OCI-LY3 (cell line): ENCODE data around the gene FADD.

Experiments used
- H2AFZ ChIP-seq: fragments of 200-600, 300-600 bp; shearing (Covaris generic); 2 replicates; pipeline ENCODE4 v1.6.0; 2014; ENCODE audit warnings: antibody characterized with exemption, low read depth, low read length
- H3K27ac ChIP-seq: fragments of 200-600, 300-600 bp; sonication (generic); 2 replicates; pipeline ENCODE4 v1.5.1; 2014; ENCODE audit warnings: mild to moderate bottlenecking, low read length, moderate library complexity, mixed read lengths
- H3K27me3 ChIP-seq: fragments of 200-600, 300-600 bp; sonication (generic); 2 replicates; pipeline ENCODE4 v1.6.1; 2014; ENCODE audit warnings: low read depth, low read length, mixed read lengths
- H3K36me3 ChIP-seq: fragments of 200-600, 300-600 bp; sonication (generic); replicated peaks from 2 replicates; pipeline ENCODE3; 2014; ENCODE audit warnings: low read depth, low read length, mixed read lengths
- H3K4me1 ChIP-seq: fragments of 300-600, 200-600 bp; sonication (generic); 2 replicates; pipeline ENCODE4 v1.6.1; 2014; ENCODE audit warnings: low read length, mixed read lengths
- H3K4me2 ChIP-seq: fragments of 200-600, 300-600 bp; sonication (generic); 2 replicates; pipeline ENCODE4 v1.6.1; 2014; ENCODE audit warnings: low read length, mixed read lengths
- H3K4me3 ChIP-seq: fragments of 300-600, 200-600 bp; sonication (generic); 2 replicates; pipeline ENCODE4 v1.5.1; 2014; ENCODE audit warnings: antibody characterized with exemption, mild to moderate bottlenecking, low read length, moderate library complexity
- H3K79me2 ChIP-seq: fragments of 300-600, 200-600 bp; shearing (Covaris generic); 2 replicates; pipeline ENCODE4 v1.6.1; 2014; ENCODE audit warnings: mild to moderate bottlenecking, low read length, mixed read lengths
- H3K9ac ChIP-seq: fragments of 300-600, 200-600 bp; shearing (Covaris generic); 2 replicates; pipeline ENCODE4 v1.6.0; 2014; ENCODE audit warnings: mild to moderate bottlenecking, low read length, moderate library complexity
- H3K9me3 ChIP-seq: fragments of 200-600, 300-600 bp; shearing (Covaris generic); 2 replicates; pipeline ENCODE4 v1.6.1; 2014; ENCODE audit warnings: low read length, mixed read lengths; ENCODE audit not compliant: insufficient read depth
- H4K20me1 ChIP-seq: fragments of 200-600, 300-600 bp; sonication (generic); 2 replicates; pipeline ENCODE4 v1.6.1; 2016; ENCODE audit warnings: low read length, mixed read lengths; ENCODE audit not compliant: insufficient read depth
- EZH2phosphoT487 ChIP-seq: fragments of 200-600 bp; shearing (Covaris generic); IDR thresholded peaks from 2 replicates; pipeline ENCODE4 v1.6.1; 2018; ENCODE audit warnings: antibody characterized with exemption, mixed run types, low read depth
- TF ChIP-seq, protein P1 (sequence below): fragments of 200-600, 300-600 bp; sonication (generic); IDR thresholded peaks from 2 replicates; pipeline ENCODE4 v1.5.1; 2014; ENCODE audit warnings: antibody characterized with exemption, low read length, low read depth

The FADD gene

DNA sequence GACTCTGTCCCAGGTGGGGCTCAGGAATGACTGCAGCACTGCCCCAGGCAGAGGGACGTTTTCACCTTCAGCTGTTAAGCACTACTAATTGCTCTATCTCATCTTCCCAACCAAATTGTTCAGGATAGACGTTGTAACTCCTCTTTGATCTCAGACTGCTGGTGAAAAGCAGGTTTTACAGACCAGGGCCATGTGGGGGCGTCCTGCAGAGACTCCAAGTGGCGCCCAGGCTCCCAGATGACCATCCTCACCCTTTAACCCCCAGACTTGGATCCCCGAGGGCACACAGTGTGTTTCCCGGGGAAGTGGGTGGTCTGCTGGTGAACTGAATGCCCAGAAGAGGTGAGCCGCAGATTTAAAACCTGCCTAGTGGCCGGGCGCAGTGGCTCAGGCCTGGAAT lies 23.9 kb downstream of the FADD start:
- no peaks in the 10 kb centered on the region for H3K36me3 ChIP-seq
- H3K27ac ChIP-seq = no peak overlapping the region
- TF ChIP-seq EZH2phosphoT487 = no peak
- TF ChIP-seq, protein P1, sequence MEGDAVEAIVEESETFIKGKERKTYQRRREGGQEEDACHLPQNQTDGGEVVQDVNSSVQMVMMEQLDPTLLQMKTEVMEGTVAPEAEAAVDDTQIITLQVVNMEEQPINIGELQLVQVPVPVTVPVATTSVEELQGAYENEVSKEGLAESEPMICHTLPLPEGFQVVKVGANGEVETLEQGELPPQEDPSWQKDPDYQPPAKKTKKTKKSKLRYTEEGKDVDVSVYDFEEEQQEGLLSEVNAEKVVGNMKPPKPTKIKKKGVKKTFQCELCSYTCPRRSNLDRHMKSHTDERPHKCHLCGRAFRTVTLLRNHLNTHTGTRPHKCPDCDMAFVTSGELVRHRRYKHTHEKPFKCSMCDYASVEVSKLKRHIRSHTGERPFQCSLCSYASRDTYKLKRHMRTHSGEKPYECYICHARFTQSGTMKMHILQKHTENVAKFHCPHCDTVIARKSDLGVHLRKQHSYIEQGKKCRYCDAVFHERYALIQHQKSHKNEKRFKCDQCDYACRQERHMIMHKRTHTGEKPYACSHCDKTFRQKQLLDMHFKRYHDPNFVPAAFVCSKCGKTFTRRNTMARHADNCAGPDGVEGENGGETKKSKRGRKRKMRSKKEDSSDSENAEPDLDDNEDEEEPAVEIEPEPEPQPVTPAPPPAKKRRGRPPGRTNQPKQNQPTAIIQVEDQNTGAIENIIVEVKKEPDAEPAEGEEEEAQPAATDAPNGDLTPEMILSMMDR = peak; percentile 61
- no peaks in the 10 kb centered on the region for H4K20me1 ChIP-seq
- no peaks in the 10 kb centered on the region for H3K4me1 ChIP-seq
- no peak overlapping the region for H2AFZ ChIP-seq
- H3K27me3 ChIP-seq = peaks cover 22% of the 10 kb centered on the region
- H3K4me2 ChIP-seq = no peak overlapping the region
- no peaks in the 10 kb centered on the region for H3K9me3 ChIP-seq
- no peaks in the 10 kb centered on the region for H3K79me2 ChIP-seq
- no peak overlapping the region for H3K9ac ChIP-seq
- no peak overlapping the region for H3K4me3 ChIP-seq

DNA sequence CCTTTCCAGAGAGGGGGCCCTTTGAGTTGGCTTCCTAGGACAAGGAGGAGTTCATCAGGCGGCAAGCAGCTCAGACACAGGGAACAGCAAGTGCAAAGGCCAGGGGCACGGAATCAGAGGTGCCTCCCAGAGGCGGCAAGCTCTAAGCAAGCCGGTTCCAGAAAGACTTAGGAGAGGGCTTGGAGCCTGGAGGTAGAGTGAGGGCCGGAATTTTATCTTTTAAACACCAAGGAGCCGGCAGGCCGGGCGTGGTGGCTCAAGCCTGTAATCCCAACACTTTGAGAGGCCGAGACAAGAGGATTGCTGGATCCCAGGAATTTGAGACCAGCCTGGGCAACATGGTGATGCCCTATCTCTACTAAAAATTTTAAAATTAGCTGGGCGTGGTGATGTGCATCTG lies 26.6 kb downstream of the FADD start:
- H3K27me3 ChIP-seq = peaks cover 9% of the 10 kb centered on the region; the same call in 1 of the 2 replicates
- no peaks in the 10 kb centered on the region for H3K36me3 ChIP-seq
- no peak overlapping the region for H3K27ac ChIP-seq
- H3K9ac ChIP-seq = no peak overlapping the region
- TF ChIP-seq, protein P1 = no peak
- TF ChIP-seq EZH2phosphoT487 = no peak
- no peak overlapping the region for H3K4me2 ChIP-seq
- H3K4me3 ChIP-seq = no peak overlapping the region
- no peaks in the 10 kb centered on the region for H3K79me2 ChIP-seq
- H3K9me3 ChIP-seq = no peaks in the 10 kb centered on the region
- no peaks in the 10 kb centered on the region for H4K20me1 ChIP-seq
- no peaks in the 10 kb centered on the region for H3K4me1 ChIP-seq
- H2AFZ ChIP-seq = no peak overlapping the region

DNA sequence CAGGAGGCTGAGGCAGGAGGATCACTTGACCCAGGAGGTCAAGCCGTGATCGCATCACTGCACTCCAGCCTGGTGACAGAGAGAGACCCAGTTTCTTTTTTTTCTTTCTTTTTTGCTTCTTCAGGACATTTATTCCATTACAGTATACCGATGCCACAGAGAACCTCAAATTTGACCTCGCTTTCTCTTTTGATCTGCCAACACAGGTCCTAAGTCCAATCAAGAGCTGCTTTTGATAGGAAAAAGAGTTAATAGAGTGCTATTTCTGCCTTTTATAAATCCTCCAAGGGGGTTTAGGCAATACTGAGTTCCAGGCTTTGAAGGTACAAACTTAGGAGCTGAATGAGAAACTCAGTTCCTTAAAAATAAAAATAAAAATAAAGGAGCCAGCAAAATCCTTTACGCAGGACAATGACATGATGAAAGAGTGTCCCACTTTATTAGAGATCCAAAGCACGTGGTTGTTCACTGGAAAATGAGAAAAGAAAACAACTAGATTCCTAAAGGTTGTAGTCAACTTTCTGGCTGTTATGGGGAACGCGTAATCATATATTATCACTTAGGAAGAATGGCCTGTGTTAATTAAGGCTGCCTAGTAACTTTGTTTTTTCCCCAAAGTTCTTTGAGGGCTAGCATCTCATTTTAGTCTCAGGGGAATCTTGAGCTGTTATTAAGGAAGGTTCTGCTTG lies 27.2 kb downstream of the FADD start:
- no peak for TF ChIP-seq EZH2phosphoT487
- TF ChIP-seq, protein P1 = no peak
- Histone ChIP-seq H3K9ac (no peak overlapping the region), H3K4me1 (no peaks in the 10 kb centered on the region), H2AFZ (no peak overlapping the region), H3K9me3 (no peaks in the 10 kb centered on the region), H3K27ac (no peak overlapping the region), H3K4me2 (no peak overlapping the region), H3K4me3 (no peak overlapping the region), H3K36me3 (no peaks in the 10 kb centered on the region), H3K27me3 (0 out of 2 replicates have a peak, but pooled peaks cover 5% of the 10 kb centered on the region), H3K79me2 (no peaks in the 10 kb centered on the region), H4K20me1 (no peaks in the 10 kb centered on the region)

DNA sequence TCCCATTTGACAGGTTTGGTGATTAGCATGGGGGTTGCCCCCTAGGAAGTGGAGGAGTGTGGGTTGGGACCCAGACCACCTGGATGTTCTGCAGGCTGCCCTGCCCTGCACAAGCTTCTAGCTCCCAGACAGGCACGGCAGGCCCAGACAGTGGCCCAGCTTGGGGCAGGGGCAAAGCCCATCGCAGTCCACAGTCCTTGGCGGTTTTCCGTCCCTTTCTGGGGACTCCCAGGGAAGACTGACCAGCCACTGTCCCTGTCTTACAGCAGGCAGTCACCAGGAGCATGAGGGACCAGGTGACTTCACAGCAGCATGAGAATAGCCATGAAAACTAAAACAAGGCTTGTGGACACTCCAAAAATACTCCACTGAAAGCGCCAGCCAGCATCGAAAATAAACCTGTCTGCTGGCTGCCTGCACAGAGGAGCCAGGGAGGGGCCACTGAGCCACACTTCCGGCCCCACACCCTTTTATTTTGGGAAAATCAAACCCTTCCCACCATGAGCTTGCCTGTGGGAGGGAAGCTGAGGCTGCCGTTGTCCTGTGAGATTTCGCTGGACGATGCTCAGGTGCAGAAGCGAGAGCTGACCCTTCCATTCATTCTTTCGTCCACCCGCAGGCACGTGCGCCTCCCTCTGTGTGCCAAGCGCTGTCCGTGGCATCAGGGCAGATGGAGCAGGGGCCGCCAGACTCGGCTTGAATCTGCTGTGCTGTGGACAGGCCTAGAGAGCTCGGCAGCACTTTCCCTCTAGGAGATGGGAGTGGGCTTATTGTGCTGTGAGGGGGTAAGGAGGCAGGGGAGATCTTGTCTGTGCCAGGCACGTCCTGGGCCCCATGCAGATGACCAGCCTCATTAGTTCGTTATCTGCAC lies 28.0 kb downstream of the FADD start:
- Histone ChIP-seq H3K27me3 (0 out of 2 replicates have a peak, but pooled peaks cover 5% of the 10 kb centered on the region), H3K9me3 (no peaks in the 10 kb centered on the region), H3K4me2 (no peak overlapping the region)

More for the DNA sequence above, 28.0 kb downstream of the FADD start:
- TF ChIP-seq, protein P1 = no peak
- TF ChIP-seq EZH2phosphoT487 = no peak
- Histone ChIP-seq H2AFZ (no peak overlapping the region), H3K79me2 (no peaks in the 10 kb centered on the region), H3K27ac (no peak overlapping the region), H3K9ac (no peak overlapping the region), H4K20me1 (no peaks in the 10 kb centered on the region), H3K36me3 (no peaks in the 10 kb centered on the region), H3K4me3 (no peak overlapping the region), H3K4me1 (no peaks in the 10 kb centered on the region)
